ENCODE measurements around the gene DENND1C. TPM values are rescaled to one million over a fixed set of nuclear protein-coding genes. Genes with fewer than 3 reads are reported as not detected.
A peak's percentile ranks its signal among the peaks of the same experiment; 100 is the strongest.

Gene DENND1C
- total and polyA plus RNA-seq, 9 donors, result 0.63 to 2.3 (median 1.00) TPM

DNA sequence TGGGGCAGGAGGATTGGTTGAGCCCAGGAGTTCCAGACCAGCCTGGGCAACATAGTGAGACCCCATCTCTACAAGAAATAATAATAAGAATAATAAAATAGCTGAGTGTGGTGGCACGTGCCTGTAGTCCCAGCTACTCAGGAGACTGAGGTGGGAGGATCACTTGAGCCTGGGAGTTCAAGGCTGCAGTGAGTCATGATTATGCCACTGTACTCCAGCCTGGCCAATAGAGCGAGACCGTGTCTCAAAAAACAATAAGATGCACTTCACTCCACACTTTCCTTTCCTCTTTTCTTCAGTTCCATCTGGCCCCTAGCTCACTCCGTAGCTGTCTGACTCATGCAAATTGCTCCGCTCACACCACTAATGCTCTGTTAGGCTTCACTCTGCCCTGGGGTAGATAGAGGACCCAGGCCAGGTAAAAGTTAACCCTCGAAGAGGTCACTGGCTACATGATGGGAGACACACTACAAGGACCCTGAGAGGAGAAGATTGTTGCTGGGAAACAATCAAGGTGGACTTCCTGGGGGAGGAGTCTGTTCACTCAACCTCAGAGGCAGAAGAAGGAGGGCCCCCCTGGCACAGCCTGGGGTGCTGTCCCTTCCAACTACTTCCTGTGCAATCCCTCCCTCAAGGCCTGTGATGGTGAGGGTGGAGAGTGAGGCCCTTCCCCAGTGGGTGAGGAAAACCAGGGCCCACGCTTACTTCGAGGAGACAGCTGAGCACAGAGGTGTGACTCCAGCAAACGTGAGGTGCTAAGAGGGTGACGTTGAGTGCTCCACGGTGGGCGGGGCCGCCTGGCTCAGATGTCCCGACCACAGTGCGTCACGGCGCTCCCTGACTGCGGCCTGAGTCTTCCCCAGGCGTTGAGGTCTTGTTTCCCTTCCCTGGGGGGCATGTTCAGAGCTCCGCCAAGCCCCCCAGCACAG is 40.4 kb upstream of the DENND1C start:
- no peak for DNase-seq
- TF ChIP-seq, protein P1, sequence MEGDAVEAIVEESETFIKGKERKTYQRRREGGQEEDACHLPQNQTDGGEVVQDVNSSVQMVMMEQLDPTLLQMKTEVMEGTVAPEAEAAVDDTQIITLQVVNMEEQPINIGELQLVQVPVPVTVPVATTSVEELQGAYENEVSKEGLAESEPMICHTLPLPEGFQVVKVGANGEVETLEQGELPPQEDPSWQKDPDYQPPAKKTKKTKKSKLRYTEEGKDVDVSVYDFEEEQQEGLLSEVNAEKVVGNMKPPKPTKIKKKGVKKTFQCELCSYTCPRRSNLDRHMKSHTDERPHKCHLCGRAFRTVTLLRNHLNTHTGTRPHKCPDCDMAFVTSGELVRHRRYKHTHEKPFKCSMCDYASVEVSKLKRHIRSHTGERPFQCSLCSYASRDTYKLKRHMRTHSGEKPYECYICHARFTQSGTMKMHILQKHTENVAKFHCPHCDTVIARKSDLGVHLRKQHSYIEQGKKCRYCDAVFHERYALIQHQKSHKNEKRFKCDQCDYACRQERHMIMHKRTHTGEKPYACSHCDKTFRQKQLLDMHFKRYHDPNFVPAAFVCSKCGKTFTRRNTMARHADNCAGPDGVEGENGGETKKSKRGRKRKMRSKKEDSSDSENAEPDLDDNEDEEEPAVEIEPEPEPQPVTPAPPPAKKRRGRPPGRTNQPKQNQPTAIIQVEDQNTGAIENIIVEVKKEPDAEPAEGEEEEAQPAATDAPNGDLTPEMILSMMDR (IDR thresholded peaks at IDR 0.05), result no peak
- TF ChIP-seq POLR2A (IDR thresholded peaks at IDR 0.05) (no peak), EP300 (IDR thresholded peaks at IDR 0.05) (no peak)
- Histone ChIP-seq H3K4me3 (no peak overlapping the region), H3K4me1 (ENCODE audit: insufficient read depth) (no peaks in the 10 kb centered on the region), H3K27me3 (no peaks in the 10 kb centered on the region), H3K9me3 (no peaks in the 10 kb centered on the region), H3K36me3 (no peaks in the 10 kb centered on the region), H3K27ac (no peak overlapping the region)
- intact Hi-C loops (cut with DNase I), result no loop called here
- WGBS, 3 donors, result 34 to 50% (median 41%) methylated on average over 20 of the region's 20 CpGs

DNA sequence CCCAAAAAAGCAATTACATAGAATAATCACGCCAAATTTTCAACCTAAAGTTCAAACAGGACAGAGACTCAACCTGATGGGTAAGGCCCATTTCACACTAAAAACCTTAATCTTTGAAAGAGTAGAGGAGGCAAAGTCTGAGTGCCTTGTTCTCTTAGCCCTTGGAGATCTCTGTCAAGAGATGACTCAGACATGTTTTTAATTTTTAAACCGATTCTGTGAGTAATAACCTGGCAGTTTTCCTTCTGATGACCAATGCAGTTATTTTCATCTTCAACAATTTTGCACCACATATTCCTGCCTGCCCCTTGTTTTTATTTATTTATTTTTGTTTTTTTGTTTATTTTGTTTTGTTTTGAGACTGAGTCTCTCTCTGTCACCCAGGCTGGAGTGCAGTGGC is 37.7 kb upstream of the DENND1C start:
- 32 to 45% (median 37%) methylated on average over 2 of the region's 2 CpGs for WGBS, 3 donors
- Histone ChIP-seq H3K4me1 (ENCODE audit: insufficient read depth) (no peaks in the 10 kb centered on the region), H3K9me3 (no peaks in the 10 kb centered on the region), H3K4me3 (no peak overlapping the region), H3K36me3 (no peaks in the 10 kb centered on the region), H3K27ac (no peak overlapping the region), H3K27me3 (no peaks in the 10 kb centered on the region)
- no peak for TF ChIP-seq POLR2A (IDR thresholded peaks at IDR 0.05)
- TF ChIP-seq EP300 (IDR thresholded peaks at IDR 0.05), result no peak
- TF ChIP-seq, protein P1 (IDR thresholded peaks at IDR 0.05), result no peak
- intact Hi-C loops (cut with DNase I), result loop anchor here in 1 of 4 donors (10.0 kb wide), 1 partner anchor 346 kb away; no protein-coding TSS in a partner anchor
- DNase-seq, result no peak

DNA sequence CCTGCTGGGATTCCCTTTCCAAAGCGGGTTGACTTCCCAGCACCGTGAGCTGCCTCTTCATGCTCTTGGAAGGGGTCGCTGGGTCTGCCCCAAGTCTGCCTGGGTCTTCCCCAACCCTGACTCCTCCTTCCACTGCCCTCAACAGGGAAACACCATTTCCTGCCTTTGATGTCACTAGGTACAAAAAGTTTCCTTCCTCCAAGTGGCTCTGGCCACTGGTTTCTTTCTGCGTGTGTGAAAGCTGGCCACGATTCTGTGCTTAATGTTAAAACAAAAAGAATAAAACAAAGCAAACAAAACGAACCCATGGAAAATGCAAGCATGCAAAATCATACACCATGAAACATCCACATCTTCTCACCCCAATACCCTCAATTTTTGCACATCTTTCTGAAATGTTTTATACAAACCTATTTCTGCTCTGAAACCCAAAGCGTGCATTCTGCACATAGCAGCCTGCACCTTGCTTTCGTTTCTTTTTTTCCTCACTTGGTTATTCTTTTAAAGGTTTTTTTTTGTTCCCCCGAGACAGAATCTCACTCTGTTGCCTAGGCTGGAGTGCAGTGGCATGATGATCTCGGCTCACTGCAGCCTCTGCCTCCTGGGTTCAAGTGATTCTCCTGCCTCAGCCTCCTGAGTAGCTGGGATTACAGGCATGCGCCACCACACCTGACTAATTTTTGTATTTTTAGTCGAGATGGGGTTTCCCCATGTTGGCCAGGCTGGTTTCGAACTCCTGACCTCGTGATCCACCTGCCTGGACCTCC is 36.7 kb upstream of the DENND1C start:
- H3K9me3 ChIP-seq, result no peaks in the 10 kb centered on the region
- no peaks in the 10 kb centered on the region for H3K4me1 ChIP-seq (ENCODE audit: insufficient read depth)
- no peak for DNase-seq
- intact Hi-C loops (cut with DNase I), result loop anchor here in 1 of 4 donors (10.0 kb wide), 1 partner anchor 346 kb away; no protein-coding TSS in a partner anchor
- no peak for TF ChIP-seq POLR2A (IDR thresholded peaks at IDR 0.05)
- TF ChIP-seq, protein P1 (IDR thresholded peaks at IDR 0.05), result no peak
- TF ChIP-seq EP300 (IDR thresholded peaks at IDR 0.05), result no peak
- H3K27me3 ChIP-seq, result no peaks in the 10 kb centered on the region
- no peak overlapping the region for H3K27ac ChIP-seq
- H3K36me3 ChIP-seq, result no peaks in the 10 kb centered on the region
- H3K4me3 ChIP-seq, result no peak overlapping the region
- 41 to 48% (median 42%) methylated on average over 14 of the region's 14 CpGs for whole genome bisulfite sequencing, 3 donors

DNA sequence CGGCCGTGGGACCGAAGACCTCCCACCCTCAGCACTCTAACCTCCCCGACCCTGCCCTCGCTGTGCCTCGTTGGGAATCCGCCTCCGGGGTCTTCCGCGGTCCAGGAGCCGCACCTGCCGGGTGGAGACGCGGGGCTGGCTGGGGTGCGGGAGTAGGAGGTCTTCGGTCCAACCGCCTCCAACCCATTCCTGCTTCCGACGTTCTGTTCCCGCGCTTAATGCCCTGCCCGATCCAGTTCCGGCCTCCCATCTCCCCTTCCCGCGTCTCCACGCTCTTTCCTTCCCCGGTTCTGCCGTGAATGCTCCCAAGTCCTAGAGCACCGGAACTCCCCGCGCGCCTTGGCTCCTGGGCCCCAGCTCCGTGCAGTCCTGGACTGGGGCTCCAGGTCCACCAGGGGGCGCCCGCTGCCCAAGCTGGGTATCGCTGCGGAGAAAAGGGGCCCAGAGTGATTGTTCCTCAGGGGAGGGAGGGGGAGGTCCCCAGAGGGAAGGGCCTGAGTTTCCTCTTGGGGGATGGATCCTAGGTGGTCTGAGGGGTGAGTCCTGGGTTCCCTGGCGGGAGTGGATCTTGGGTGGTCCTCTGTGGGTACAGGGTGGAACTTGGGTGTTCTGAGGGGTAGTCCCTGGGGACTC is 35.2 kb upstream of the DENND1C start:
- Histone ChIP-seq H3K4me3 (peak overlapping the region; percentile 48), H3K27me3 (no peaks in the 10 kb centered on the region), H3K36me3 (no peaks in the 10 kb centered on the region), H3K4me1 (ENCODE audit: insufficient read depth) (no peaks in the 10 kb centered on the region), H3K9me3 (no peaks in the 10 kb centered on the region), H3K27ac (no peak overlapping the region)
- WGBS, 3 donors, result 1% methylated on average over 36 to 38 of the region's 38 CpGs
- no peak for TF ChIP-seq POLR2A (IDR thresholded peaks at IDR 0.05)
- TF ChIP-seq, protein P1 (IDR thresholded peaks at IDR 0.05), result peak; percentile 37 to 81 (median 55)
- no peak for TF ChIP-seq EP300 (IDR thresholded peaks at IDR 0.05)
- intact Hi-C loops (cut with DNase I), result loop anchor here in 1 of 4 donors (10.0 kb wide), 1 partner anchor 348 kb away; no protein-coding TSS in a partner anchor
- DNase-seq, result peak; percentile 78 to 89 (median 86)

Data from ovary (tissue), 9 donors.